DMS53 treated with DMSO at 0.1 percent for 48 hours (cell line): ENCODE results near the gene POU5F1.

Source experiments
- DNase-seq: peaks from one replicate; lab custom pipeline; 2025; ENCODE audit not compliant: unreplicated experiment; lab: John Stamatoyannopoulos, UW

The POU5F1 gene

GRCh38 chr6:31116661-31117385, 53.7 kb downstream of the POU5F1 start:
- DNase-seq, result peak; percentile 9

DNA sequence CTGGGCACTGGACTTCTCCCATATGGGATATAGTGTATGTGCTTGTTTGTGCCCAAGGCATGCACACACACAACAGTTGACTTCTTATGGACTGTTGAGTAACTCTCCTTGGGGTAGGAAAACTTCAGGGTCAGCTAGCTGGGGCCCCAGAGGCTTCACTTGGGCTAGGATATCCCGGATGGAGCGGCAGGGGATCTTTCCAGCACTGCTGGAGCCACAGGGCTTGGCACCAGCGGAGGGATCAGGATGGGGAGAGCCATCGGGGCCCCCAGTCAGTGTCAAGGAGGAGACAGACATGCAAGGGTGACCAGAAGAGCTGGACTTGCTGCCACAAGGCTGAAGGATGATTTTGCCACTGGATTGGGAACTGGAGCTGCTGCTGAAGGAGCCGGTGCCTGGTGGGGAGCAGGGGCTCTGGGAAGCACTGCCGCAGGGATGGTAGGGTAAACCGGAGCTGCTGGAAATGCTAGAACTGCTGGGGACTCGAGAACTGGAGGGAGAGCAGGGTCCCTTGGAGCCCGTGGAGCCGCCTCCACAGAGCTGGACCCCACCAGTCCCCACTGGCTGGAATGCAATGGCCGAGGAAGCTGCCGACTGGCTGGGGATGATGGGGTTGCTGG, 54.4 kb downstream of the POU5F1 start:
- DNase-seq, result no peak

DNA sequence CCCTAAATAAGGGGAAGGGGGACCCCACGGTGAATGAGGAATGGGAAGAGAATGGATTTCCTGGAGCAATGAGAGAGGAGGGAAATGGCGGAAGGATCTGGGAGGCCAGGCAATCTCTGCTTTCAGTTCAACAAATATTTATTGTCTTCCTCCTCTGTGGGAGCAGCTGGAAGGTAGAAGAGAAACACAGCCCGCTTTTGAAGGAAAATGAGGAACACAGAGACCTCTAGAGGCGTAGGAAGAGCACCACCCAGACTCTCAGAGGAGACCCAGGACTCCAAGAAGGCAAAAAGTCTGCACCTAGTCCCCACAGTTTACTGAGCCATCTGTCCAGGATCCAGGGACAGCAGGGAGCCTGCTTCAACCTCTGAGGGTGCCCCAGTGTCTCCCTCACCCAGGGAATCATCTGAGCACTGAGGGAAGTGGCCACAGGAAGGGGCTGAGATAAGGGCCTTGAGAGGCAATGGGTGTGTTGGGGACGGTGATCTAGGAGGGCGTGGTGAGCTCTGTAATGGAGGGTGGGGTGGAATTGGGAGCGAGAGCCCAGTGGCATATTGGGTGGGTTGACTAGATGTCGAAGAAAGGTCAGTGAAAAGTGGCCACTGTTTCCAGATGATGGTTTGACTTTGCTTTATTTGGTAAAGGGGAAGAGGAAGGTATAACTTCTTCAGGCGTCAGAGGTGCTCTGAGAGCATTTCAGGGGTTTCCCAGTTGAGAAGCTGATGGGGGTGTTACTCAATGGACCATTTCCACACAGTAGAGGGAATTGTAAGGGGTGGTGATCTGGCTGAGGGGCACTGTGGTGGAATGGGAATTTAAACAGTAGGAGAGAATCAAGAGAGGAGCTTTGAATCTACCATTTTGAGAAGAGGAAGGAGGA, 55.3 kb downstream of the POU5F1 start:
- no peak for DNase-seq

DNA sequence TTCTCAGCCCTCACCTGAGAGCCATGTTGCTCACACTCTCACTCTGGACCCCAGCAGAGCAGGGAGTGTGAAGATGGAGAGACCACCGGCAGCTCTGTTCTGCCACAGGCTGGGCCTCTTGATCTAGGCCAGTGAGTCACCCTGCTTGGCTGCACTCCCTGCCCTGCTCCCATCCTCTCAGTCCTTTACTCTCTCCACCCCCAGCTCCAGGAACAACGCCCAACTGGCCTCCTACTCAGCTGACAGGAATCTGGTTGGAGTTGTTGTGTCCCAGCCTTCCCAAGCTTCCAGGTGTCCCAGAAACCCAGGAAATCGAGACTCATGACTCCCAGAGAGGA, 56.0 kb downstream of the POU5F1 start, which contains the start of gene PSORS1C1:
PSORS1C1 (plus strand) TSS at position 260 of the 338 bp plus-strand sequence. CDS start 14,833 bp downstream, outside the sequence.
- peak; percentile 14 for DNase-seq
